SKM-1 (cell line): ENCODE data around the gene HOXC6.
"Not testable (repeated sequence)": the region's sequence is repeated elsewhere in the genome, so short reads cannot be mapped to it uniquely, and the experiment has no call there.

Experiments
- DNase-seq: peaks from one replicate; lab custom pipeline; 2025; ENCODE audit not compliant: unreplicated experiment; lab: John Stamatoyannopoulos, UW

The HOXC6 gene

DNA sequence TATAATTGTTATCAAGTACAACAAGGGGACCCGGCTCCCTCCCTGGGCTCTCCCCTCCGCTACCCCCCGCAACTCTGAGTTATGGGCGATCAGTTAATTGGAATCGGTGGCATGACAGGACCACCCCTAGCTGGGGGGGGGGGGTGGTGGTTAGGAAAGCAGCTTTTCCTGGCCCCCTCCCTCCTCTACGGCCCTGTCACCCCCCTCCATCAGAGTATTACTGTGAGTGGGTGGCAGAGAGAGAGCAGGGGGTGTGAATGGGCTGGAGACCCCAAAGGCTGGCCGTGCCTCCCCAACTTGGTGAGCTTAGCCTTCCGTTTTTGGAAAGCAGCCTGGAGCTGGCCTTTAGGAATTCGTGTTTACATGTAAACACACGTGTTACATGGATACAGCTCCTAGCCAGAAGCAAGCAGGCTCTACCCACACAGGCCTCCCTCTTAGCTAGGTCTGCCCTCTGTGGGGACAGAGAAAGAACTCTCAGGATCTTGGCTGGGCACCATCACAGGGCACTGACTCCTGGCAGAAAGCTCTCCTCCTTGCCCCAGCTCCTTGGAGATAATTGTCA is 24.3 kb downstream of the HOXC6 start:
- DNase-seq = no peak

DNA sequence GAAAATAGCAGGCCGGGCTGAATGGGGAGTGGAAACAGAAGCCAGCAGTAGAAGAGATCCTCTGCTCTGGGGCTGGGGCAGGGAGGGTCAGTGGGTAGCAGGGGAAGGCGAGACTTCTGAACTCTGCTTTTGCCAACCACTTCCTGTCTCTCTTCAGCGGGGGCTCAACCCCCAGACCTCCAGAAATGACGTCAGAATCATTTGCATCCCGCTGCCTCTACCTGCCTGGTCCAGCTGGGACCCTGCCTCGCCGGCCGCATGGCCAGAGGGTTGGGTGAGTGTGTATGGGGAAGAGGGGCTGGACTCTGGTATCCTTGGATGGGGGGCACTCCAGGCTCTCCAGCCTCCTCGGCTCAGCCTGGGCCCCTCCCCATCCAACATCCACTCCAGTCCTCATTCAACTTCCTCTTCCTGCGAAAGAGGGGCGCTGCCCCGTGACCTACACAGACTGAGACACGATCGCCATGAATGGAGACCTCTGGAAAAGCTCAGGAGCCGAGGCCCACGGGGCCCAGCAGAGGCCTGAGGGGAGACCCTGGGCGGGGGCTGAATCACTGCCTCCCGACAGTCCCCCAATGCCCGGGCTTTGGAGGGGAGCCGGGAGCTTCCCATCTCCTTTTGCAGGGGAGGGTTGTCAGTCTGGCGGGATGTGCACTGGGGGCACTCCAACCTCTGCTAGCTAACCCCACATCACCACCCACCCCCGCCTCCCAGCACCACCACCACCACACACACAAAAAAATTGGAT is 24.9 kb downstream of the HOXC6 start:
- DNase-seq = no peak

DNA sequence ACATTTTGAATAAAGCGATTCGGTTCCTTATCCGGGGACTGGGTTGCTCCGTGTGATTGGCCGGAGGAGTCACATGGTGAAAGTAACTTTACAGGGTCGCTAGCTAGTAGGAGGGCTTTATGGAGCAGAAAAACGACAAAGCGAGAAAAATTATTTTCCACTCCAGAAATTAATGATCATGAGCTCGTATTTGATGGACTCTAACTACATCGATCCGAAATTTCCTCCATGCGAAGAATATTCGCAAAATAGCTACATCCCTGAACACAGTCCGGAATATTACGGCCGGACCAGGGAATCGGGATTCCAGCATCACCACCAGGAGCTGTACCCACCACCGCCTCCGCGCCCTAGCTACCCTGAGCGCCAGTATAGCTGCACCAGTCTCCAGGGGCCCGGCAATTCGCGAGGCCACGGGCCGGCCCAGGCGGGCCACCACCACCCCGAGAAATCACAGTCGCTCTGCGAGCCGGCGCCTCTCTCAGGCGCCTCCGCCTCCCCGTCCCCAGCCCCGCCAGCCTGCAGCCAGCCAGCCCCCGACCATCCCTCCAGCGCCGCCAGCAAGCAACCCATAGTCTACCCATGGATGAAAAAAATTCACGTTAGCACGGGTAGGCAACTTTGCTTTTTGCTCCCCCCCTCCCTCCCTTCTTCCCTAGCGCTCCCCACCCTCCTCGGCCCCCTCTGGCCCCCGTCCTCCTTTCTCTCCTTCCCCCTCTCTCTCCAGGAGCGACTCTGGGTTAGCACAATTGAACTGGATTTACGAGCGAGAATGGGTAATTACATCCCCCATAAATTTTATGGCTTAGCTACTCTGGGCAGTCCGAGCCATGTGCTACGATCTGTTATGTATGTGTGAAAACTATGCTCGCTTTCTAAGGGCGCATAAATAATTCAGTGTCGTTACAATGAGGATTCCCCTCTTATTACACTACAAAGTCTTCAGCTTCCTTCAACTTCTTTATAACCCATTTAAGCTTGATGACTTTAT is 25.8 kb downstream of the HOXC6 start, which contains the start of gene HOXC4:
TSS of gene HOXC4 (plus strand) at position 85 of the 991 bp plus-strand sequence. CDS start at position 173, 88 bp downstream.
- no peak for DNase-seq

DNA sequence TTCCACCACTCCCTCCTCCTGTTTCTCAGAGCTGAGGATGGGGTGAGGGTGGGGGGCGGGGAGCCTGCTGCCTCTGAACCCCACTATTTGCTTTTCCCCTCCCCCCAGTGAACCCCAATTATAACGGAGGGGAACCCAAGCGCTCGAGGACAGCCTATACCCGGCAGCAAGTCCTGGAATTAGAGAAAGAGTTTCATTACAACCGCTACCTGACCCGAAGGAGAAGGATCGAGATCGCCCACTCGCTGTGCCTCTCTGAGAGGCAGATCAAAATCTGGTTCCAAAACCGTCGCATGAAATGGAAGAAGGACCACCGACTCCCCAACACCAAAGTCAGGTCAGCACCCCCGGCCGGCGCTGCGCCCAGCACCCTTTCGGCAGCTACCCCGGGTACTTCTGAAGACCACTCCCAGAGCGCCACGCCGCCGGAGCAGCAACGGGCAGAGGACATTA is 26.5 kb downstream of the HOXC6 start:
- no peak for DNase-seq

DNA sequence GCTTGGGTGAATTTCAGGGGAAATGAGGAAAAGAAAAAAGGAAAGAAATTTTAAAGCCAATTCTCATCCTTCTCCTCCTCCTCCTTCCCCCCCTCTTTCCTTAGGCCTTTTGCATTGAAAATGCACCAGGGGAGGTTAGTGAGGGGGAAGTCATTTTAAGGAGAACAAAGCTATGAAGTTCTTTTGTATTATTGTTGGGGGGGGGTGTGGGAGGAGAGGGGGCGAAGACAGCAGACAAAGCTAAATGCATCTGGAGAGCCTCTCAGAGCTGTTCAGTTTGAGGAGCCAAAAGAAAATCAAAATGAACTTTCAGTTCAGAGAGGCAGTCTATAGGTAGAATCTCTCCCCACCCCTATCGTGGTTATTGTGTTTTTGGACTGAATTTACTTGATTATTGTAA is 27.3 kb downstream of the HOXC6 start:
- DNase-seq = no peak

DNA sequence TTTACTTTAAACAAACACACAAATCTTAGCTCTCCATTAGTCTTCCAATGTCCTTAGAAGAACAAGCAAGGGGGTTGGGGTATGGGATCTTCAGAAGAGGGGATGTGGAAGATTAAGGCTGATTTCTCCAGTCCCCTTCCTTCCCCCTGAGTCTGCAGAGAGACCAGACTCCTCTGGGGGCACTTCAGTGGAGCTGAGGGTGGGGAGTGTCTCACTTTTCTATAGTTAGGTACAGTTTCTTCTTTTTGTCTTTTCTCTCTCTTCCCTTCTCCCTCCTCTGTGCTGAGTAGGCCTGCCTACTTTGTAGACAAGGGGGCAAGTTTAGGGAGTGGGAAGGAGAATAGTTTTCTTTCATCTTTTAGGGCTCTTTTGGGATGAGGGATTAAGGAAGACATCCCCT is 27.9 kb downstream of the HOXC6 start:
- DNase-seq = no peak

DNA sequence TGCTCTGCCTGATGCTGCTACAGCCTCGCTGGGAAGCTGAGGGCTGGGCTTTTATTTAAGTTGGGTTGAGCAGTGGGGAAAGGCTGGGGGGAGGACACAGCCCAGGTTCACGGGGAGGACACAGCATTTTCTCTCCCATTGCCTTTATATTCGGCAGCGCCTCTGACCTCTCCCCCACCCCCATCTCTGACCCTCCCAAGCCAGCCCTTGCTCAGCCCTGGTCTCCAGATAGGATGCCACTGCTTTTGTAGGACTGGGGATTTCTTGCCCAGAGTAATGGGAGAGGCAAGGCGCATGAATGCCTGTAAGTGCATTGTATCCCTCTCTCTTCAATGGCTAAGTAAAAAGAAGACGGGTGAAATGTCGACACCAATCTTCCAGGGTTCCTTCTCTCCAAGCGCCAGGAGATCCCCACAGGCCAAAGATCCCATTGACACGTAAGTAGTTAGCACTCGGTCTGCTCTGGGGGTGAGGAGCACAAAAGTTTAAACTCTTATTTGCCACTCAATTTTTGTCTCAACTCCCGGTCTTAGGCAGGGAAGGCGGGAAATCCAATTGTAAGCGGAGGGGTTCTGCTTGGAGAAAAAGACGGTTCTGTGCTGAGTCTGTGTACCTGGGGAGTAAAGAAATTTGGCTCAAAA is 30.0 kb downstream of the HOXC6 start:
- no peak for DNase-seq

DNA sequence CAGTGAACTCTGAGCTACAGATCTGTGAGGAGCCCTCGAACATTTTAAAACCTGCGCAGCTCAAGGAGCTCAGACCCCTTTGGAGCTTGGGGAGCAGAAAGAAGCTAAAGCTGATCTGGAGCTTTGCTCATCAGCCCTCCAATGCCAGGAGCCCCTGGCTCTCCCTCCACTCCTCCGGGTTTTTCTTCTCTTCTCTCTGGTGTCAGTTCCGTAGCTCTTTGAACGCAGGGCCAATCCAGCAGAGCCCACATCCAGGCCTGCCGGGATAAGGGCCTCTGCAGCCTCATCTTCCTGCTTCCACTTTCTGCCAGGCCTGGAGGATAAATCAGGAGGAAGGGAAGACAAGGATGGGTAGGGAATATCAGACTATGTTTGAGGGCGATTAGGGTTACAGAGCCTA is 31.4 kb downstream of the HOXC6 start:
- DNase-seq = no peak

DNA sequence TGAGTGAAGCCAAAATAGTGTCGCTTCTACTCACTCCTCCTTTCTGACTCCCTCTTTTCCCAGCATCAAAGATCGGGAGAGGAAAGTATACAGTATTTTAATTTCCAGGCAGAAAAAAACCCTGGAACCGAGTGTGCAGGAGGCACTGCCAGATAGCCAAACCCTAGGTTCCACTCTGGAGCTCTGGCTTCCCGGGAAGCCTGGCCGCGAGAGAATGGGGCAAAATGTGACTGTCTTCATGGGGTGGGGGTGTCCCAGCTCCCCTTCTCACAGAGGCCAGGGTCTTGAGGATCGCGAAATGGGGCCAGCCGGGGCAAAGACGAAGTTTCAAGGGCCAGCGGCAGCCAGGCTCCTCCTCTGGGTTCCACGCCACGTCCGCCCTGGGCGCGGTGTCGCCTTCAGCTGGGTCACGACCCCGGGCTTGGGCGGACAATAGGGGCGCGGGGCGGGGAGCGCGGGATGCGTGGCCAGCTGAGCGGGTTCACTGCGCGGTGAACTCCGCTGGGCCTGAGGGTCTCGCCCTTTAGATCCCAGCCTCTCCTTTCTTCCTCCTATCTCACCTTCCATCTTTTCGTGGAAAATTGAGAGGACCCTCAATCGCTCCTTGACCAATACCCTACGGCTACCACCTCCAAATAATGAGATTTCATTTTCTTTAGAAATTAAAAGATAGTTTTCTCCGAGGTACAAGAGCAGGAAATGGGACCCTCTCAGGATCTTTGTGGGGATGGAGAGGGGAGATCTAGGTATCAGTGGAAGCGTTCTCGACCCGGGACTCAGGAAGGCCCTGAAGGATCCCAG is 32.1 kb downstream of the HOXC6 start:
- DNase-seq = no peak

DNA sequence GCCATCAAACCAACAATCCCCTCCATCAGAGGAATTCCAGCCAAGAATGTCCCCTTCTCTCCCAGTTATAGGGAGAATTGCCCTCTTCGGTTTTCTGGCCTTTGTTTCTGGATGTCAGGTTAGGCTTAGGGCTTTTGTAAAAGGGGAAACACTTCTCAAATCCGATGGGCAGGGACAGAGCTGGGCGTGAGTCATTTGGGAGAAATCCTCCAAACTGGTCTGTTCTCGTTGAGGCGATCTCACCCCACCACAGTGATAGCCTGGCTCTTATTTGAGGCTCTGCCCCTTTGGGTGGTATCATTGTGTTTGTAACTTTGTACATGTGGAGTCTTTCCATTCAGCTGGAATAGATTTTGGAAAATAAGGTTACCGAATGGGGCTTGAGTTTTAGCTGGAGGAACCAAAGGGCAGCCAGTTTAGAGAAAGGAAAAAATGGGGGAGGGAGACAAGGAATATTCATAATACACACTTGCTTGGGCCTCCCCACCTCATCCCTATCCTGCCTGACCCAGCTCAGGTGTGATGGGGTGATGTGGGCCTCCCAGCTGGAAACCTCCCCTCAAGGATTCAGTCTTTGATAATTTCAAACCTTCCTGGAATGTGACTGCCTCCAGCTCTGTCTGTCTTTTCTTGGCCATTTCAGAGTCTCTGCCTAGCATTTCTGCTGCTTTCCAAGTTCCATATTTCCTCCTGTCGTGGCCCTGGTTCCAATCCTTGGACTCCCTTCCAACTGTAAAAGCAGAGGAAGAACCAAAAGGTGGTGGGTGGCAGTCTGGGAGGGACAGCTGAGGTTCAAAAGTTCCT is 32.9 kb downstream of the HOXC6 start:
- DNase-seq = no peak

DNA sequence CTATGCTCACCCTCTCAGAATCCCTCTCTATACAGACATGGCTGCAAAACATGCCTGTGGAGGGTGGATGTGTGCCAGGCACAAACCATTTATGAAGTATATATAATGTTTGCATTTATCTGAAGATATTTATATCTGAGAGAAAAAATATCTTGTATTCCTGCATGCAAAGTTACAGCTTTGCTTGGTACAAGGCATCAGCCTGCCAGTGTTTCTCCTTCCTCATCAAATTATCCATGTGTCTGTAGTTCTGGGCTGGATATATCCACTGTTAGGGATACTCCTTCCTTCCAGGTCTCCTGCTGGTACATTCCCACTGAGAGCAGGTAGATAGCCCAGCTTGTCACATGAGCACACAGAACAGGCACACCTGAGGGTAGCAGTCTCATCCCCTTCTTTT is 37.4 kb downstream of the HOXC6 start:
- DNase-seq = no peak

DNA sequence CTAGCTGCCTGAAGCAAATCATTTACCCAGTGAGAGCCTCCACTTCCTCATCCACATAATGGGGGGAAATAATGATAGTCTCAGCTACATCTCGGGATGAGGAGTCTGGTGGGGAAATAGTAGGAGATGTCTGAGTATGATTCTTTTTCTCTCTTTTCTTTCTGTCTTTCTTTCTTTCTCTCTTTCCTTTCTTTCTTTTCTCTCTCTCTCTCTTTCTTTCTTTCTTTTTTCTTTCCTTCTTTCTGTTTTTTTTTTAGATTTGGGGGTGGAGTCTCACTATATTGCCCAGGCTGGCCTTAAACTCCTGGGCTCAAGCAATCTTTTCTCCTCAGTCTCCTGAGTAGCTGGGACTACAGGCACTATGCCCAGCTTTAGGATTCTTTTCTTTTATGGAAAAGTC is 38.2 kb downstream of the HOXC6 start:
- no peak for DNase-seq

DNA sequence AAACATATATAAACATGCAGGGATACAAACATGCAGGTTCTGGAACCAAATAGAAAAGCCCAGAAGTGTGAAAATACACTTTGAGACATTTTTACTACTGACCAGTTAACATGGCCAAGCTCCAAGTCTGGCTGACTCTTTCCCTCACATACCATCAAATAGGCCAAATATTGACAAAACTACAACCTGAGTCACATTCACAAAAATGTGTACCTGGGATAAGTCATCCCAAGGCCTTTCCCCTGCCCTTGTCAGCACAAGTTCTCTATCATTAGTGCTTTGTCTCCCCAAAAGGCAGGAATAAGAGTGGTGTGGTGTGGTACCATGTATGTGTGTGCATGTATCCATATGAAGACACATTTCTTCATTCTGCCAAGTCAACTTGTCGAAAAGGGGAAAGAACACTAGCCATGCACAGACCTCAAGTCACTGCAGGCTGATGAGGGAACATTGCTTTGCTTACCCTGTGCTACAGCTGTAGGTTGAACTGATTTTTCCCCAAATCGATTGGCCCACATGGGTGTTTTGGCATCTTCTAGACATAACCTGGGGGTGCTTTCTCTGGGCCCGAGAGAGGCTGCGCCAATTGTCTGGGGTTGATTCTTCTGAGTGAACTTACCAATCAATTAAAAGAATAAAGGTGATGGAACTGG is 40.3 kb downstream of the HOXC6 start:
- no peak for DNase-seq

DNA sequence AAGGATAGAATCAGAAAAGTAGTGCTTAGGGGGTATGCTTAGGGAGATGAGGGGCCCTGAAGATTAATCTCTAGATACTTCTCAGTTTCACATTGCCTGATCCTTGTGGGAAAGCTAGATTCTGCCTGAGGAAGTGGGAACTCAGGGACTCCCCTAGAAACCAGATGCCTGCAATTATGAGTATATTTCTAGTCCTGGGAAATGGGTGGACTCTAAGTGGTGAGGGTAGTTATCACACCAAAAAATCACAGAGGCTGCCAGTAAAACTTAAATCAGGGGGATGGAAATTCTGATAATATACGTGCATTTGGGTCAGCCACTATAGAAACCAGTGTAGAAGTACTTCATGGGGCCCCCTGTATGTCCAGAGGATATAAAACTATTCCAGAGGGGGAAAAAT is 43.7 kb downstream of the HOXC6 start:
- DNase-seq = no peak

DNA sequence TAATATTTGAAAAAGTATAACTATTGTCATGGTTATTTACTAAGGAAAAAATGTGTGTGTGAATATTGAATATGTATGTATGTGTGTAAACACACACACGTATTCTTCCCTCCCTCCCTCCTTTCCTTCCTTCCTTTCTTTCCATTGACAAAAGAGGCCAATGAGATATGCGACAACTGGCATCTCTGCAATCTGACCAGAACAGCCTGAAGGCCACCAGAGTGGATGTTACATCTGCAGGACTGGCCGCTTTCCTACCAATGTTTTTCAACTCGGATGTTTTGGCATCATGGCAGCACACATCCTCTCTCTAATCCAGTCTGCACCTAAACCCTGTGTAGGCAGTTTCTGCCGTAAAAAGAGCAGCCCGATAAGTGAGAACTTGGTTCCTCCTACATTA is 46.1 kb downstream of the HOXC6 start:
- no peak for DNase-seq

DNA sequence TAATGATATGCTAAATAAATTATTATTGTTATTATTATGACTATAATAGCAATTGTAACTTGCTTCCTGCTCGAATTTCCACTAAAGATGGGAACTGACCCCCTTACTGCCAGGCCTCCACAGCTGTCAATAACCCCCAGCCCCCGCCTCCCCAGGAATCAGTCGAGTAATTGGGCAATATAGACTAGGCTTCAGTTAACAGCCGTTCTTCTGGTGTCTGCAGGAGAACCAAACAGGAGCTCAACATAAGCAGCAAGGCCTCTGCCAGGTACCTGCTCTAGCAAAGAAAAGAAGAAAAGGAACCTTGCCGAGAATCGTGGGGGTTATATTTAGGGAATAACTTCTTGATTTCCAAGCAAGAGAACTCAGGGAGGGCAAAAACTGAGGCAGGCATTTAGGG is 47.2 kb downstream of the HOXC6 start:
- DNase-seq = no peak

DNA sequence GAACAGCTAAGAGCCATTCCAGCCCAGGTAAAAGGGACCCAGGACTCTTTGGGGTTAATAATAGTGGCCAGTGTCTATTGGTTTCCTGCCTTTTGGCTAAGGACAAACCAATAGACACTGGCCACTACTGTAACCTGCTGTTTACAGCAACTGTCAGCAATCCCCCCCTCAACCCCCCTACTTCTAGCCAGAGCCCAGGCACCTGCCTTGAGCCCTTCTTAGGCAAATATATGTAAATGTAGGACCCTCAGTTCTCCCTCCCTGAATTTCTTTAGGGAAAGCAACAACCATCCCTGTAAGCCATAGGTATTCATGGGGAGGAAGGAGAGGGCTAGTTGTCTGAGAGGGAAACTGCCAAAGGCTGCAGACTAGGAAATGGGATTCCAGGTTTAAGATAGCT is 47.7 kb downstream of the HOXC6 start:
- DNase-seq = no peak

DNA sequence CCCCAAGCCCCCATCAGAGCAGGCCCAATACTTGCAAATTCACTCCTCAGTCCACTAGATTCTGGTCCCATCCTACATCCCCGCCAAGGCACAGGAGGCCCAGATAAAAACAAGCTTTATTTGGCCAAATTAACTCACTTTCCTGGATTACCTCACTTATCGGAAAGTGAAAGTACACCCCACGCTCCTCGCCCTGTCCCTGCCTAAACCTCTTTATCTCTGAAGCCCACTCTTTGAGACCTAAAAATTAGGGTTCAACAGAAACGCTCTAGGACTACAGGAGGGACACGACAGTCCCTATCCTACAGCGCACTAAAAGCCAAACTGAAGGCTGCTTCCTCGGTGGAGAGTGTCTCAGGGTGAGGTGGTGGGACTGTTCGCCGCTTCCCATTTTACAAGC is 49.6 kb downstream of the HOXC6 start:
- DNase-seq = not testable (repeated sequence)

DNA sequence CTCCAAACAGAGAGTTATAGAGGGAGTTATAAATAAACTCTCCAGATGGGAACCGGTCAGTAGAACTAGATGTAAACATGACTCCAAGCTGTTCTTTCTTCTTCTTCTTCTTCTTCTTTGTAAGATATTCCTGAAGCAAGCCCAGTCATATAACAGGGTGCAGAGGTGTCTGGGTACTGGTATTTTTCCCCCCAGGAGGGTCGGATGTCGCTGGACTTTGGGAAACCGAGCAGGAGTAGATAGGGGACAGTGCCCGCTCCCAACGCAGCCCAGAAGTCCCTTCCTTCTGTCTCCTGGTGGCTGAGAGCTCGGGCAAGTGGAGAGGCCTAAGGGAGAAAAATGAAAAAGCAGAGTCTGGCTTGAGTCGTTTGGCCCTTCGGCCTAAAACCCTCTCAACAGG is 50.9 kb downstream of the HOXC6 start:
- DNase-seq = not testable (repeated sequence)
